H1 (cell line): ENCODE results near the gene CNST. TPM values are rescaled to one million over a fixed set of nuclear protein-coding genes. Genes with fewer than 3 reads are reported as not detected.

Experiments
- ATF3 ChIP-seq: IDR thresholded peaks from 2 replicates; pipeline ENCODE4 v1.6.1; 2011; ENCODE audit warnings: low read depth, mild to moderate bottlenecking, low read length; ENCODE audit not compliant: insufficient read depth
- BRCA1 ChIP-seq: IDR thresholded peaks from 2 replicates; pipeline ENCODE4 v1.6.1; 2012; ENCODE audit warnings: low read depth, low read length, improper control_type of control experiment
- CREB1 ChIP-seq: IDR thresholded peaks from 2 replicates; pipeline ENCODE4 v1.6.1; 2012; ENCODE audit warnings: inconsistent platforms
- GABPA ChIP-seq: IDR thresholded peaks from 2 replicates; pipeline ENCODE4 v1.6.1; 2011; ENCODE audit warnings: mild to moderate bottlenecking, low read length, moderate library complexity, borderline replicate concordance; ENCODE audit not compliant: insufficient read depth
- HDAC6 ChIP-seq: IDR thresholded peaks from one replicate; pipeline ENCODE4 v1.7.1; 2012; ENCODE audit warnings: low read depth, mild to moderate bottlenecking, inconsistent platforms, low read length, moderate library complexity
- JUN ChIP-seq: IDR thresholded peaks from 2 replicates; pipeline ENCODE4 v1.6.1; 2011; ENCODE audit warnings: low read depth, mild to moderate bottlenecking, improper control_type of control experiment, low read length
- KDM1A ChIP-seq: fragments of 200-600, 300-600 bp; sonication (generic); IDR thresholded peaks from 2 replicates; pipeline ENCODE4 v1.7.1; 2016; ENCODE audit warnings: mild to moderate bottlenecking, low read length, borderline replicate concordance
- POLR2AphosphoS5 ChIP-seq: IDR thresholded peaks from 2 replicates; pipeline ENCODE4 v1.6.1; 2011; ENCODE audit warnings: low read depth, low read length
- RAD21 ChIP-seq, 2 experiments: IDR thresholded peaks in 1 of 2; conservative IDR thresholded peaks in 1 of 2; 2 replicates each; pipeline ENCODE4 v1.6.1; 2011; ENCODE audit warnings: low read depth in 2 of 2, low read length in 2 of 2, improper control_type of control experiment in 1 of 2, inconsistent platforms in 1 of 2, mild to moderate bottlenecking in 1 of 2, moderate library complexity in 1 of 2
- polyA plus RNA-seq, 7 experiments: library from polyadenylated mRNA; depleted of rRNA in 3 of 7; stranded (reverse) in 5 of 7; unstranded in 2 of 7; fragments of >200 nt in 5 of 7; fragments of 200-250 nt in 2 of 7; gene quantifications; 1 replicate in 5 of 7; 2 replicates in 1 of 7; 4 replicates in 1 of 7; pipeline versions ENCODE4 v1.2.1 to v1.2.3, GENCODE V29; 2011 to 2013; ENCODE audit warnings: missing spikeins in 2 of 7, mixed read lengths in 2 of 7
- total RNA-seq: library from RNA; stranded (reverse); fragmentation: NEBNext Ultra II Directional; extraction: Animal tissue kit (Norgen Biotek cat#: 25700); gene quantifications from 2 replicates; pipeline ENCODE4 v1.2.1, GENCODE V29; 2021
- TF ChIP-seq, protein P1 (sequence below): fragments of 300-600 bp; sonication (generic); IDR thresholded peaks from 2 replicates; pipeline ENCODE4 v1.7.1; 2012; ENCODE audit warnings: low read length, moderate library complexity, mild to moderate bottlenecking, inconsistent platforms; ENCODE audit not compliant: insufficient replicate concordance

CNST gene
- total and polyA plus RNA-seq, 2 of the 8 experiments (the other 6 are each of a cell fraction or from before 2014, with no cell fraction given) = 5.3 to 21.3 TPM

- TF ChIP-seq, protein P1, sequence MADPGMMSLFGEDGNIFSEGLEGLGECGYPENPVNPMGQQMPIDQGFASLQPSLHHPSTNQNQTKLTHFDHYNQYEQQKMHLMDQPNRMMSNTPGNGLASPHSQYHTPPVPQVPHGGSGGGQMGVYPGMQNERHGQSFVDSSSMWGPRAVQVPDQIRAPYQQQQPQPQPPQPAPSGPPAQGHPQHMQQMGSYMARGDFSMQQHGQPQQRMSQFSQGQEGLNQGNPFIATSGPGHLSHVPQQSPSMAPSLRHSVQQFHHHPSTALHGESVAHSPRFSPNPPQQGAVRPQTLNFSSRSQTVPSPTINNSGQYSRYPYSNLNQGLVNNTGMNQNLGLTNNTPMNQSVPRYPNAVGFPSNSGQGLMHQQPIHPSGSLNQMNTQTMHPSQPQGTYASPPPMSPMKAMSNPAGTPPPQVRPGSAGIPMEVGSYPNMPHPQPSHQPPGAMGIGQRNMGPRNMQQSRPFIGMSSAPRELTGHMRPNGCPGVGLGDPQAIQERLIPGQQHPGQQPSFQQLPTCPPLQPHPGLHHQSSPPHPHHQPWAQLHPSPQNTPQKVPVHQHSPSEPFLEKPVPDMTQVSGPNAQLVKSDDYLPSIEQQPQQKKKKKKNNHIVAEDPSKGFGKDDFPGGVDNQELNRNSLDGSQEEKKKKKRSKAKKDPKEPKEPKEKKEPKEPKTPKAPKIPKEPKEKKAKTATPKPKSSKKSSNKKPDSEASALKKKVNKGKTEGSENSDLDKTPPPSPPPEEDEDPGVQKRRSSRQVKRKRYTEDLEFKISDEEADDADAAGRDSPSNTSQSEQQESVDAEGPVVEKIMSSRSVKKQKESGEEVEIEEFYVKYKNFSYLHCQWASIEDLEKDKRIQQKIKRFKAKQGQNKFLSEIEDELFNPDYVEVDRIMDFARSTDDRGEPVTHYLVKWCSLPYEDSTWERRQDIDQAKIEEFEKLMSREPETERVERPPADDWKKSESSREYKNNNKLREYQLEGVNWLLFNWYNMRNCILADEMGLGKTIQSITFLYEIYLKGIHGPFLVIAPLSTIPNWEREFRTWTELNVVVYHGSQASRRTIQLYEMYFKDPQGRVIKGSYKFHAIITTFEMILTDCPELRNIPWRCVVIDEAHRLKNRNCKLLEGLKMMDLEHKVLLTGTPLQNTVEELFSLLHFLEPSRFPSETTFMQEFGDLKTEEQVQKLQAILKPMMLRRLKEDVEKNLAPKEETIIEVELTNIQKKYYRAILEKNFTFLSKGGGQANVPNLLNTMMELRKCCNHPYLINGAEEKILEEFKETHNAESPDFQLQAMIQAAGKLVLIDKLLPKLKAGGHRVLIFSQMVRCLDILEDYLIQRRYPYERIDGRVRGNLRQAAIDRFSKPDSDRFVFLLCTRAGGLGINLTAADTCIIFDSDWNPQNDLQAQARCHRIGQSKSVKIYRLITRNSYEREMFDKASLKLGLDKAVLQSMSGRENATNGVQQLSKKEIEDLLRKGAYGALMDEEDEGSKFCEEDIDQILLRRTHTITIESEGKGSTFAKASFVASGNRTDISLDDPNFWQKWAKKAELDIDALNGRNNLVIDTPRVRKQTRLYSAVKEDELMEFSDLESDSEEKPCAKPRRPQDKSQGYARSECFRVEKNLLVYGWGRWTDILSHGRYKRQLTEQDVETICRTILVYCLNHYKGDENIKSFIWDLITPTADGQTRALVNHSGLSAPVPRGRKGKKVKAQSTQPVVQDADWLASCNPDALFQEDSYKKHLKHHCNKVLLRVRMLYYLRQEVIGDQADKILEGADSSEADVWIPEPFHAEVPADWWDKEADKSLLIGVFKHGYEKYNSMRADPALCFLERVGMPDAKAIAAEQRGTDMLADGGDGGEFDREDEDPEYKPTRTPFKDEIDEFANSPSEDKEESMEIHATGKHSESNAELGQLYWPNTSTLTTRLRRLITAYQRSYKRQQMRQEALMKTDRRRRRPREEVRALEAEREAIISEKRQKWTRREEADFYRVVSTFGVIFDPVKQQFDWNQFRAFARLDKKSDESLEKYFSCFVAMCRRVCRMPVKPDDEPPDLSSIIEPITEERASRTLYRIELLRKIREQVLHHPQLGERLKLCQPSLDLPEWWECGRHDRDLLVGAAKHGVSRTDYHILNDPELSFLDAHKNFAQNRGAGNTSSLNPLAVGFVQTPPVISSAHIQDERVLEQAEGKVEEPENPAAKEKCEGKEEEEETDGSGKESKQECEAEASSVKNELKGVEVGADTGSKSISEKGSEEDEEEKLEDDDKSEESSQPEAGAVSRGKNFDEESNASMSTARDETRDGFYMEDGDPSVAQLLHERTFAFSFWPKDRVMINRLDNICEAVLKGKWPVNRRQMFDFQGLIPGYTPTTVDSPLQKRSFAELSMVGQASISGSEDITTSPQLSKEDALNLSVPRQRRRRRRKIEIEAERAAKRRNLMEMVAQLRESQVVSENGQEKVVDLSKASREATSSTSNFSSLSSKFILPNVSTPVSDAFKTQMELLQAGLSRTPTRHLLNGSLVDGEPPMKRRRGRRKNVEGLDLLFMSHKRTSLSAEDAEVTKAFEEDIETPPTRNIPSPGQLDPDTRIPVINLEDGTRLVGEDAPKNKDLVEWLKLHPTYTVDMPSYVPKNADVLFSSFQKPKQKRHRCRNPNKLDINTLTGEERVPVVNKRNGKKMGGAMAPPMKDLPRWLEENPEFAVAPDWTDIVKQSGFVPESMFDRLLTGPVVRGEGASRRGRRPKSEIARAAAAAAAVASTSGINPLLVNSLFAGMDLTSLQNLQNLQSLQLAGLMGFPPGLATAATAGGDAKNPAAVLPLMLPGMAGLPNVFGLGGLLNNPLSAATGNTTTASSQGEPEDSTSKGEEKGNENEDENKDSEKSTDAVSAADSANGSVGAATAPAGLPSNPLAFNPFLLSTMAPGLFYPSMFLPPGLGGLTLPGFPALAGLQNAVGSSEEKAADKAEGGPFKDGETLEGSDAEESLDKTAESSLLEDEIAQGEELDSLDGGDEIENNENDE = no peak
- no peak for TF ChIP-seq POLR2AphosphoS5
- TF ChIP-seq GABPA = no peak
- TF ChIP-seq CREB1 = no peak
- no peak for TF ChIP-seq BRCA1
- TF ChIP-seq KDM1A = no peak
- TF ChIP-seq RAD21 (IDR thresholded peaks at IDR 0.05 in 1 of 2, conservative IDR thresholded peaks at IDR 0.05 in 1 of 2; ENCODE audit: low read depth in 2 of 2, low read length in 2 of 2) = no peak
- no peak for TF ChIP-seq ATF3
- no peak for TF ChIP-seq JUN
- no peak for TF ChIP-seq HDAC6
Measured at GRCh38 chr1:246613096-246613758, 47.0 kb downstream of the CNST start (continued).
